Gastrocnemius medialis (tissue), 4 donors: Measurements from ENCODE around the gene RASA3. TPM values are rescaled to one million over a fixed set of nuclear protein-coding genes. Genes with fewer than 3 reads are reported as not detected.
A peak's percentile ranks its signal among the peaks of the same experiment; 100 is the strongest.
"Not testable (repeated sequence)": the region's sequence is repeated elsewhere in the genome, so short reads cannot be mapped to it uniquely, and the experiment has no call there.

Source experiments
- ATAC-seq, 2 donors: fragments of 150-250 bp; one replicate each; pipeline ENCODE4 v1.9.1; 2016
- DNase-seq, 2 donors: peaks; one replicate each; pipeline ENCODE4 v3.0.0-alpha.2; 2019
- H3K27ac ChIP-seq, 4 donors: fragments of 200-600 bp; sonication (generic); 1 replicate in 1 of 4; 2 replicates in 3 of 4; pipeline ENCODE4 v1.5.1; 2016 to 2018; ENCODE audit warnings: mild to moderate bottlenecking in 2 of 4, moderate library complexity in 1 of 4
- H3K27me3 ChIP-seq, 3 donors: fragments of 200-600 bp; sonication (generic) in 2 of 3; 1 replicate in 1 of 3; 2 replicates in 2 of 3; pipeline versions ENCODE4 v1.5.1 to v1.6.0; 2016 to 2019; ENCODE audit warnings: mild to moderate bottlenecking in 1 of 3, moderate library complexity in 1 of 3
- H3K36me3 ChIP-seq, 2 donors: fragments of 200-600 bp; sonication (generic) in 1 of 2; one replicate each; pipeline ENCODE4 v1.5.1; 2017 to 2018
- H3K4me1 ChIP-seq, 2 donors: fragments of 200-600 bp; sonication (generic) in 1 of 2; one replicate each; pipeline ENCODE4 v1.5.1; 2016 to 2017; ENCODE audit warnings: mild to moderate bottlenecking in 2 of 2
- H3K4me3 ChIP-seq, 4 donors: fragments of 200-600 bp; sonication (generic) in 3 of 4; 1 replicate in 1 of 4; 2 replicates in 3 of 4; pipeline ENCODE4 v1.5.1; 2016 to 2019; ENCODE audit warnings: mild to moderate bottlenecking in 2 of 4
- H3K9me3 ChIP-seq, 3 donors: fragments of 200-600 bp; sonication (generic) in 2 of 3; 1 replicate in 1 of 3; 2 replicates in 2 of 3; pipeline ENCODE4 v1.5.1; 2016 to 2019
- CTCF ChIP-seq, 5 experiments: fragments of 450-650 bp in 3 of 5; fragments of 200-600 bp in 2 of 5; sonication (generic) in 2 of 5; IDR thresholded peaks in 4 of 5; conservative IDR thresholded peaks in 1 of 5; 1 replicate in 4 of 5; 2 replicates in 1 of 5; pipeline ENCODE4 v1.5.1; 2016 to 2019; ENCODE audit warnings: antibody characterized with exemption in 5 of 5, mild to moderate bottlenecking in 3 of 5, moderate library complexity in 3 of 5
- POLR2A ChIP-seq, 2 donors: fragments of 450-650 bp; IDR thresholded peaks; one replicate each; pipeline ENCODE4 v1.6.1; 2017; ENCODE audit warnings: antibody characterized with exemption in 2 of 2, mild to moderate bottlenecking in 2 of 2, moderate library complexity in 2 of 2
- in situ Hi-C, 4 donors: fragments of 200-750 bp; cut with MboI; loops; one replicate each; pipeline versions ENCODE4 v1.15.0 to v1.8.0; 2017; ENCODE audit warnings: low sequenced_read_pairs in 4 of 4
- intact Hi-C: fragments of 100-400 bp; cut with DNase I; formaldehyde crosslinking; loops from one replicate; pipeline ENCODE4 v1.15.1; 2023; ENCODE audit warnings: low total_unique reads
- total RNA-seq, 4 donors: library from RNA; depleted of rRNA; stranded (reverse); fragments of >200 nt; gene quantifications; one replicate each; pipeline versions ENCODE4 v1.1.0 to v1.2.3, GENCODE V29; 2016

RASA3 gene
- total RNA-seq, 4 donors from 2014 or later: 3.4 to 22.2 (median 10.8) TPM

- Histone ChIP-seq H3K4me1 (peaks cover 54 to 64% of the 10 kb centered on the region in 2 donors), H3K4me3 (no peak overlapping the region), H3K27ac (peak overlapping the region in 2 of 4 donors; percentile 78 to 84), H3K36me3 (no peaks in the 10 kb centered on the region), H3K9me3 (no peaks in the 10 kb centered on the region), H3K27me3 (no peaks in the 10 kb centered on the region)
- DNase-seq (no peak), ATAC-seq (no peak)
- in situ Hi-C loops: no loop called here
- intact Hi-C loops: no loop called here
- TF ChIP-seq POLR2A (IDR thresholded peaks at IDR 0.05): no peak
- no peak for TF ChIP-seq CTCF (IDR thresholded peaks at IDR 0.05 in 4 of 5, conservative IDR thresholded peaks at IDR 0.05 in 1 of 5)
Observed at GRCh38 chr13:114106526-114106925, 25.9 kb downstream of the RASA3 start.

GRCh38 chr13:114105521-114106225 is 26.8 kb downstream of the RASA3 start:
- Histone ChIP-seq H3K36me3 (no peaks in the 10 kb centered on the region), H3K27me3 (no peaks in the 10 kb centered on the region), H3K4me3 (no peak overlapping the region), H3K9me3 (no peaks in the 10 kb centered on the region), H3K27ac (peak overlapping the region in 1 of 4 donors; percentile 28), H3K4me1 (peaks cover 58 to 68% of the 10 kb centered on the region in 2 donors)
- intact Hi-C loops: no loop called here
- TF ChIP-seq POLR2A (IDR thresholded peaks at IDR 0.05): no peak
- TF ChIP-seq CTCF (IDR thresholded peaks at IDR 0.05 in 4 of 5, conservative IDR thresholded peaks at IDR 0.05 in 1 of 5): no peak
- in situ Hi-C loops: no loop called here
- peak in 1 of 2 donors; percentile 12 for DNase-seq
- no peak for ATAC-seq

GRCh38 chr13:114104655-114105520 is 27.5 kb downstream of the RASA3 start:
- in situ Hi-C loops (no loop called here), intact Hi-C loops (no loop called here)
- Histone ChIP-seq H3K36me3 (no peaks in the 10 kb centered on the region), H3K4me3 (no peak overlapping the region), H3K9me3 (no peaks in the 10 kb centered on the region), H3K27me3 (no peaks in the 10 kb centered on the region), H3K27ac (peak overlapping the region in 1 of 4 donors; percentile 28), H3K4me1 (peaks cover 50 to 68% of the 10 kb centered on the region in 2 donors)
- no peak for ATAC-seq
- peak in 1 of 2 donors; percentile 9 for DNase-seq
- no peak for TF ChIP-seq CTCF (IDR thresholded peaks at IDR 0.05 in 4 of 5, conservative IDR thresholded peaks at IDR 0.05 in 1 of 5)
- no peak for TF ChIP-seq POLR2A (IDR thresholded peaks at IDR 0.05)

GRCh38 chr13:114103801-114104654 is 28.4 kb downstream of the RASA3 start:
- no peak for TF ChIP-seq CTCF (IDR thresholded peaks at IDR 0.05 in 4 of 5, conservative IDR thresholded peaks at IDR 0.05 in 1 of 5)
- no peak for TF ChIP-seq POLR2A (IDR thresholded peaks at IDR 0.05)
- no peaks in the 10 kb centered on the region for H3K9me3 ChIP-seq
- DNase-seq (peak in 1 of 2 donors; percentile 8), ATAC-seq (no peak)
- in situ Hi-C loops (no loop called here), intact Hi-C loops (no loop called here)
- H3K4me3 ChIP-seq: no peak overlapping the region
- no peaks in the 10 kb centered on the region for H3K27me3 ChIP-seq
- H3K36me3 ChIP-seq: no peaks in the 10 kb centered on the region
- no peak overlapping the region for H3K27ac ChIP-seq
- H3K4me1 ChIP-seq: peaks cover 43 to 63% of the 10 kb centered on the region in 2 donors

GRCh38 chr13:114103289-114103621 is 29.2 kb downstream of the RASA3 start:
- H3K9me3 ChIP-seq, in situ Hi-C loops, ATAC-seq, DNase-seq, H3K27me3 ChIP-seq, H3K36me3 ChIP-seq, H3K4me3 ChIP-seq, intact Hi-C loops: not testable (repeated sequence)
- Histone ChIP-seq H3K4me1 (peaks cover 46 to 63% of the 10 kb centered on the region in 2 donors), H3K27ac (peak overlapping the region in 2 of 4 donors; percentile 13 to 68)
